Measurements from ENCODE around the gene TECPR1. TPM values are rescaled to one million over a fixed set of nuclear protein-coding genes. Genes with fewer than 3 reads are reported as not detected.

TECPR1 gene
- total and polyA plus RNA-seq, 2 donors (not counting 3 experiments of a cell fraction or from before 2014, with no cell fraction given), result 12.3 to 97.5 TPM

- no peaks in the 10 kb centered on the region for H4K20me1 ChIP-seq (replicated peaks; ENCODE audit: control insufficient read depth, extremely low read depth, insufficient read depth, low read length)
- TF ChIP-seq POLR2AphosphoS5 (IDR thresholded peaks at IDR 0.05; ENCODE audit: insufficient read depth, low read depth, low read length), result no peak
- no peak for TF ChIP-seq MAX (IDR thresholded peaks at IDR 0.05; ENCODE audit: insufficient read depth, insufficient read length)
- no peak for TF ChIP-seq MYC (IDR thresholded peaks at IDR 0.05; ENCODE audit: low read depth, low read length)
- TF ChIP-seq CTCF (IDR thresholded peaks at IDR 0.05; ENCODE audit: extremely low read depth in 1 of 2, insufficient read depth in 1 of 2, low read depth in 1 of 2, low read length in 2 of 2), result no peak
- TF ChIP-seq POLR2A (IDR thresholded peaks at IDR 0.05; ENCODE audit: low read depth, low read length), result no peak
- TF ChIP-seq FOS (IDR thresholded peaks at IDR 0.05; ENCODE audit: borderline replicate concordance, insufficient read depth, low read length), result no peak
- TF ChIP-seq JUN (IDR thresholded peaks at IDR 0.05; ENCODE audit: borderline replicate concordance, insufficient read depth, insufficient read length, low read depth), result no peak
- no peak for TF ChIP-seq EZH2 (IDR thresholded peaks at IDR 0.05; ENCODE audit: borderline replicate concordance, low read depth, low read length, severe bottlenecking)
- no peak for TF ChIP-seq GATA2 (IDR thresholded peaks at IDR 0.05; ENCODE audit: insufficient read depth, insufficient read length, low read depth, low read length)
- DNase-seq (ENCODE audit: low read depth, low spot score) (no peak), FAIRE-seq (no peak)
- ChIA-PET CTCF (no interaction called here), POLR2A (no interaction called here)
- no peak overlapping the region for H3K9ac ChIP-seq (replicated peaks; ENCODE audit: extremely low read depth, insufficient read depth, low read length)
- H3K9me1 ChIP-seq (replicated peaks; ENCODE audit: control insufficient read depth, extremely low read depth, insufficient read depth, low read length), result no peaks in the 10 kb centered on the region
- H3K27me3 ChIP-seq (ENCODE audit: control insufficient read depth in 2 of 2, insufficient read depth in 2 of 2, low read length in 2 of 2), result no peaks in the 10 kb centered on the region
- H2AFZ ChIP-seq (ENCODE audit: low read depth, low read length), result no peak overlapping the region
- no peak overlapping the region for H3K27ac ChIP-seq (ENCODE audit: insufficient read depth, low read depth, low read length)
- H3K4me1 ChIP-seq (ENCODE audit: control insufficient read depth, extremely low read depth, insufficient read depth, low read length), result no peaks in the 10 kb centered on the region
- H3K4me3 ChIP-seq (replicated peaks in 1 of 3; ENCODE audit: insufficient read depth in 1 of 3, low read depth in 1 of 3, low read length in 3 of 3), result no peak overlapping the region
- peaks cover 8 to 33% of the 10 kb centered on the region in 2 experiments for H3K36me3 ChIP-seq (ENCODE audit: control insufficient read depth in 2 of 2, extremely low read depth in 1 of 2, insufficient read depth in 2 of 2, low read length in 2 of 2)
- no TSS peak for BruUV-seq (replicated peaks)
- dilution Hi-C loops (cut with MboI; ENCODE audit: extremely low pct_ligation_motif_present, low sequenced_read_pairs), result no loop called here
- H3K4me2 ChIP-seq (ENCODE audit: insufficient read depth, low read length), result no peak overlapping the region
- no peaks in the 10 kb centered on the region for H3K9me3 ChIP-seq (replicated peaks; ENCODE audit: control insufficient read depth, insufficient read depth, low read length)
- intact Hi-C loops (cut with micrococcal nuclease), result no loop called here
- H3K79me2 ChIP-seq (ENCODE audit: control insufficient read depth, insufficient read depth, low read length), result no peaks in the 10 kb centered on the region
Measured at GRCh38 chr7:98238076-98238475, 14.0 kb downstream of the TECPR1 start.
